ENCODE results near the gene PRICKLE2.

DNA sequence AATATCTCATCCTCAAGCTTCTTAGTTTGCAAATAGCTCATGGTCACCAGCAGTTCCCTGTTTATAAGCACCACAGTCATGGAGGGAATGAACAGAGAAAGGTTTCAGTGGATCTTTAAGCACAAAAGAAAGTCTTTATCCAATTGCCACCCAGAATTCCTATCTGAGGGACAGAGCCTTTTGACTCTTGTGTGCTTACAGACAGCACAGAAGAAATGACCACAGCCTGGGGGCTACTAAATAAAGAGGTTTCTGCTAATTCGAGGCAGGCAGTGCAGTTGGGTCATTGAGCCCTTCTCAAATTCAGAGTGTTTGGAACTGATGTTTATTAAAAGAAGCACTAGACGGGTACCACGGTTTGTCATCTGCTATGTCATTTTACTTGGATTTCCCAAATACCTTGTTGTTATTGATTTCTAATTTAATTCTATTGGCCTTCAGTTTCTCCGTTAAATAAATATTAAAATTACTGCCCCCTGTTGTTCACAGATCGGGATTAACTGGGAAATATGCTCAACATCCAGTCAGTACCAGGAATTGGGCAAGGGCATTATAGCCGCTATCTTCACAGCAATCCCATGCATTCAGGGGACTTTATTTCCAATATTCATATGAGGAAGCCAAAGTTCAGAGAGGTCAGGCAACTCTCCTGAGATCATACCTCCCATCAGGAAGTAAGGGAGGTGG is 3.6 kb downstream of the PRICKLE2 start:
- TF ChIP-seq, protein P1, sequence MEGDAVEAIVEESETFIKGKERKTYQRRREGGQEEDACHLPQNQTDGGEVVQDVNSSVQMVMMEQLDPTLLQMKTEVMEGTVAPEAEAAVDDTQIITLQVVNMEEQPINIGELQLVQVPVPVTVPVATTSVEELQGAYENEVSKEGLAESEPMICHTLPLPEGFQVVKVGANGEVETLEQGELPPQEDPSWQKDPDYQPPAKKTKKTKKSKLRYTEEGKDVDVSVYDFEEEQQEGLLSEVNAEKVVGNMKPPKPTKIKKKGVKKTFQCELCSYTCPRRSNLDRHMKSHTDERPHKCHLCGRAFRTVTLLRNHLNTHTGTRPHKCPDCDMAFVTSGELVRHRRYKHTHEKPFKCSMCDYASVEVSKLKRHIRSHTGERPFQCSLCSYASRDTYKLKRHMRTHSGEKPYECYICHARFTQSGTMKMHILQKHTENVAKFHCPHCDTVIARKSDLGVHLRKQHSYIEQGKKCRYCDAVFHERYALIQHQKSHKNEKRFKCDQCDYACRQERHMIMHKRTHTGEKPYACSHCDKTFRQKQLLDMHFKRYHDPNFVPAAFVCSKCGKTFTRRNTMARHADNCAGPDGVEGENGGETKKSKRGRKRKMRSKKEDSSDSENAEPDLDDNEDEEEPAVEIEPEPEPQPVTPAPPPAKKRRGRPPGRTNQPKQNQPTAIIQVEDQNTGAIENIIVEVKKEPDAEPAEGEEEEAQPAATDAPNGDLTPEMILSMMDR (IDR thresholded peaks at IDR 0.05), result no peak
- TF ChIP-seq POLR2A (IDR thresholded peaks at IDR 0.05), result no peak

All from right lobe of liver (tissue), 4 donors.